ENCODE data around the gene PLPPR3. TPM values are rescaled to one million over a fixed set of nuclear protein-coding genes. Genes with fewer than 3 reads are reported as not detected.

PLPPR3 gene
- total and polyA plus RNA-seq, 10 of the 15 experiments (the other 5 are each of a cell fraction or from before 2014, with no cell fraction given) = 0.07 TPM; not detected in 9

DNA sequence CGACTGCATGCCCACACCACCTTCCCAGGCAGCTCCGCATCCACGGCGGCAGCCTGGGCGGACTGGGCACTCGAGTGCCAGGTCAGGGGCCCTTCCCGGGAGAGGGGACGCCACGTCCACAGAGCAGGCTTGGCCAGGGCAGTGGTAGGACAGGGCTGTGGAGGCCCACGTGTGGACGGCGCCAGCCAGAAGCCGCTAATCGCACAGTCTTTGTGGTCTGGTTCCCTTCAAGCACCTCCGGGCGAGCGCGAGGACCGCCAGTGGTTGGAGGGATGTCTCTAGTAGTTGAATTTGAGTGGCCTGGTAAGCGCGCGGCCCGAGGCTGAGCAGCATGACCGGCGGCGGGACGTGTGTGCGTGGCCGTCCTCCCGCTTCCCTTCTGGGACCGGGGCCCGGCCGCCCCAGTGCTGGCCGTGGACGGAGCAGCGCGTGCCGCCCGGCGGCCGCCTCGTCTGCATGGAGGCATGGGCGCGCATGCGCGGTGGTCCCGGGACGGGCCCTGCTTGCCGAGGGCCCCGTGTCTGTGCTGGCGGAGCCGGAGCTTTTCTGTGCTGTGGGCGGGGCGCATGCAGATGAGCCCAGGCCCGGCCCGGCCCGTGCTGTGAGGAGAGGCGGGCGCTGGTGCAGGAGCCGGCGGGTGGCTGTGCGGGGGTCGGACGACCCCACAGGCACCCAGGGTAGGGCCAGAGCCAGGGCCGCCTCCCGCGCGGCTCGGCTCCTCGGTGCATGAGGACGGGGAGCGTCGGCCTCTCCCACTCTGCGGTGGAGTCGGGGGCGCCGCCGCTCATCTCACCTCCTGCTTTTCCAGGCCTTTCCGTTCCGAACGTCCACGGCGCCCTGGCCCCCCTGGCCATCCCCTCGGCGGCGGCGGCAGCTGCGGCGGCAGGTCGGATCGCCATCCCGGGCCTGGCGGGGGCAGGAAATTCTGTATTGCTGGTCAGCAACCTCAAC, 15.9 kb downstream of the PLPPR3 start:
- BruUV-seq (replicated peaks) = no TSS peak
- H3K4me1 ChIP-seq (ENCODE audit: control insufficient read depth, insufficient read depth, low read length) = no peaks in the 10 kb centered on the region
- H3K9ac ChIP-seq (ENCODE audit: control insufficient read depth, insufficient read depth, low read length) = no peak overlapping the region
- CTCF ChIA-PET = no interaction called here
- H3K36me3 ChIP-seq (ENCODE audit: control insufficient read depth in 2 of 2, insufficient read depth in 2 of 2, low read length in 1 of 2) = peaks cover 30 to 74% of the 10 kb centered on the region in 2 experiments; a peak in 3 of 4 replicates
- no peak for ATAC-seq
- in situ Hi-C loops (cut with MboI) (no loop called here), intact Hi-C loops (cut with micrococcal nuclease; ENCODE audit: unreplicated experiment) (no loop called here)
- FAIRE-seq = no peak
- H3K4me2 ChIP-seq (ENCODE audit: control insufficient read depth, insufficient read depth) = no peak overlapping the region
- peaks cover 19% of the 10 kb centered on the region for H4K20me1 ChIP-seq (ENCODE audit: control insufficient read depth, insufficient read depth)
- H3K9me3 ChIP-seq (replicated peaks; ENCODE audit: control insufficient read depth, insufficient read depth, low read length) = no peaks in the 10 kb centered on the region
- RAD21 ChIA-PET (ENCODE audit: unreplicated experiment) = no interaction called here
- WGBS (ENCODE audit: insufficient coverage, insufficient replicate concordance, low lambda C conversion rate, missing lambda C conversion rate) = 99% methylated on average over 83 of the region's 93 CpGs
- H2AFZ ChIP-seq (ENCODE audit: control insufficient read depth, low read depth, low read length) = no peak overlapping the region
- SMC1A ChIA-PET (ENCODE audit: uncharacterized antibody, unreplicated experiment) = no interaction called here
- POLR2A ChIA-PET = no interaction called here
- no peak for DNase-seq (ENCODE audit: low read depth, low spot score)
- H3K79me2 ChIP-seq (ENCODE audit: control insufficient read depth, insufficient read depth, low read length) = peaks cover 38% of the 10 kb centered on the region
- no peak overlapping the region for H3K4me3 ChIP-seq
- H3K27ac ChIP-seq (ENCODE audit: control insufficient read depth, insufficient read depth) = no peak overlapping the region
- H3K27me3 ChIP-seq (replicated peaks in 1 of 2; ENCODE audit: control insufficient read depth in 2 of 2, insufficient read depth in 2 of 2, low read length in 1 of 2) = no peaks in the 10 kb centered on the region
- TF ChIP-seq SREBF2 (IDR thresholded peaks at IDR 0.05; ENCODE audit: low read length) (no peak), SIN3A (IDR thresholded peaks at IDR 0.05; ENCODE audit: low read depth, low read length) (no peak), MTA3 (IDR thresholded peaks at IDR 0.05; ENCODE audit: borderline replicate concordance, low read length) (no peak), CREM (IDR thresholded peaks at IDR 0.05; ENCODE audit: low read depth) (no peak), MTA2 (IDR thresholded peaks at IDR 0.05; ENCODE audit: low read depth) (no peak), ESRRA (IDR thresholded peaks at IDR 0.05; ENCODE audit: low read length) (no peak), STAT1 (conservative IDR thresholded peaks at IDR 0.05) (no peak), SPI1 (IDR thresholded peaks at IDR 0.05; ENCODE audit: borderline replicate concordance, insufficient read depth, low read depth, low read length) (no peak), POLR2AphosphoS5 (IDR thresholded peaks at IDR 0.05; ENCODE audit: low read length) (peak; percentile 56), RFX5 (IDR thresholded peaks at IDR 0.05; ENCODE audit: low read depth, low read length) (no peak), BACH1 (IDR thresholded peaks at IDR 0.05; ENCODE audit: borderline replicate concordance) (0 out of 2 replicates have a peak, but pooled peaks have one; percentile 22)
- TF ChIP-seq, protein P1, sequence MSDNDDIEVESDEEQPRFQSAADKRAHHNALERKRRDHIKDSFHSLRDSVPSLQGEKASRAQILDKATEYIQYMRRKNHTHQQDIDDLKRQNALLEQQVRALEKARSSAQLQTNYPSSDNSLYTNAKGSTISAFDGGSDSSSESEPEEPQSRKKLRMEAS (IDR thresholded peaks at IDR 0.05; ENCODE audit: low read depth, low read length) = no peak
- TF ChIP-seq, protein P2, sequence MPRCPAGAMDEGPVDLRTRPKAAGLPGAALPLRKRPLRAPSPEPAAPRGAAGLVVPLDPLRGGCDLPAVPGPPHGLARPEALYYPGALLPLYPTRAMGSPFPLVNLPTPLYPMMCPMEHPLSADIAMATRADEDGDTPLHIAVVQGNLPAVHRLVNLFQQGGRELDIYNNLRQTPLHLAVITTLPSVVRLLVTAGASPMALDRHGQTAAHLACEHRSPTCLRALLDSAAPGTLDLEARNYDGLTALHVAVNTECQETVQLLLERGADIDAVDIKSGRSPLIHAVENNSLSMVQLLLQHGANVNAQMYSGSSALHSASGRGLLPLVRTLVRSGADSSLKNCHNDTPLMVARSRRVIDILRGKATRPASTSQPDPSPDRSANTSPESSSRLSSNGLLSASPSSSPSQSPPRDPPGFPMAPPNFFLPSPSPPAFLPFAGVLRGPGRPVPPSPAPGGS (IDR thresholded peaks at IDR 0.05; ENCODE audit: borderline replicate concordance, insufficient read depth, low read depth, low read length, poor library complexity, severe bottlenecking) = no peak
- TF ChIP-seq, protein P3, sequence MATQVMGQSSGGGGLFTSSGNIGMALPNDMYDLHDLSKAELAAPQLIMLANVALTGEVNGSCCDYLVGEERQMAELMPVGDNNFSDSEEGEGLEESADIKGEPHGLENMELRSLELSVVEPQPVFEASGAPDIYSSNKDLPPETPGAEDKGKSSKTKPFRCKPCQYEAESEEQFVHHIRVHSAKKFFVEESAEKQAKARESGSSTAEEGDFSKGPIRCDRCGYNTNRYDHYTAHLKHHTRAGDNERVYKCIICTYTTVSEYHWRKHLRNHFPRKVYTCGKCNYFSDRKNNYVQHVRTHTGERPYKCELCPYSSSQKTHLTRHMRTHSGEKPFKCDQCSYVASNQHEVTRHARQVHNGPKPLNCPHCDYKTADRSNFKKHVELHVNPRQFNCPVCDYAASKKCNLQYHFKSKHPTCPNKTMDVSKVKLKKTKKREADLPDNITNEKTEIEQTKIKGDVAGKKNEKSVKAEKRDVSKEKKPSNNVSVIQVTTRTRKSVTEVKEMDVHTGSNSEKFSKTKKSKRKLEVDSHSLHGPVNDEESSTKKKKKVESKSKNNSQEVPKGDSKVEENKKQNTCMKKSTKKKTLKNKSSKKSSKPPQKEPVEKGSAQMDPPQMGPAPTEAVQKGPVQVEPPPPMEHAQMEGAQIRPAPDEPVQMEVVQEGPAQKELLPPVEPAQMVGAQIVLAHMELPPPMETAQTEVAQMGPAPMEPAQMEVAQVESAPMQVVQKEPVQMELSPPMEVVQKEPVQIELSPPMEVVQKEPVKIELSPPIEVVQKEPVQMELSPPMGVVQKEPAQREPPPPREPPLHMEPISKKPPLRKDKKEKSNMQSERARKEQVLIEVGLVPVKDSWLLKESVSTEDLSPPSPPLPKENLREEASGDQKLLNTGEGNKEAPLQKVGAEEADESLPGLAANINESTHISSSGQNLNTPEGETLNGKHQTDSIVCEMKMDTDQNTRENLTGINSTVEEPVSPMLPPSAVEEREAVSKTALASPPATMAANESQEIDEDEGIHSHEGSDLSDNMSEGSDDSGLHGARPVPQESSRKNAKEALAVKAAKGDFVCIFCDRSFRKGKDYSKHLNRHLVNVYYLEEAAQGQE (IDR thresholded peaks at IDR 0.05; ENCODE audit: low read depth, low read length) = no peak
- TF ChIP-seq, protein P4, sequence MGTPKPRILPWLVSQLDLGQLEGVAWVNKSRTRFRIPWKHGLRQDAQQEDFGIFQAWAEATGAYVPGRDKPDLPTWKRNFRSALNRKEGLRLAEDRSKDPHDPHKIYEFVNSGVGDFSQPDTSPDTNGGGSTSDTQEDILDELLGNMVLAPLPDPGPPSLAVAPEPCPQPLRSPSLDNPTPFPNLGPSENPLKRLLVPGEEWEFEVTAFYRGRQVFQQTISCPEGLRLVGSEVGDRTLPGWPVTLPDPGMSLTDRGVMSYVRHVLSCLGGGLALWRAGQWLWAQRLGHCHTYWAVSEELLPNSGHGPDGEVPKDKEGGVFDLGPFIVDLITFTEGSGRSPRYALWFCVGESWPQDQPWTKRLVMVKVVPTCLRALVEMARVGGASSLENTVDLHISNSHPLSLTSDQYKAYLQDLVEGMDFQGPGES (IDR thresholded peaks at IDR 0.05) = no peak
- TF ChIP-seq, protein P5, sequence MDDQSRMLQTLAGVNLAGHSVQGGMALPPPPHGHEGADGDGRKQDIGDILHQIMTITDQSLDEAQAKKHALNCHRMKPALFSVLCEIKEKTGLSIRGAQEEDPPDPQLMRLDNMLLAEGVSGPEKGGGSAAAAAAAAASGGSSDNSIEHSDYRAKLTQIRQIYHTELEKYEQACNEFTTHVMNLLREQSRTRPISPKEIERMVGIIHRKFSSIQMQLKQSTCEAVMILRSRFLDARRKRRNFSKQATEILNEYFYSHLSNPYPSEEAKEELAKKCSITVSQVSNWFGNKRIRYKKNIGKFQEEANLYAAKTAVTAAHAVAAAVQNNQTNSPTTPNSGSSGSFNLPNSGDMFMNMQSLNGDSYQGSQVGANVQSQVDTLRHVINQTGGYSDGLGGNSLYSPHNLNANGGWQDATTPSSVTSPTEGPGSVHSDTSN (IDR thresholded peaks at IDR 0.05; ENCODE audit: insufficient replicate concordance, low read depth, low read length) = no peak

All from GM12878 (cell line).